SK-N-SH (cell line): ENCODE measurements around the gene RGL1. TPM values are rescaled to one million over a fixed set of nuclear protein-coding genes. Genes with fewer than 3 reads are reported as not detected.

Experiments
- CTCF ChIA-PET: fragments of 300-600, 350-600 bp; formaldehyde crosslinking; extraction: SDS; loops from one replicate; lab custom pipeline; 2021; lab: Yijun Ruan, JAX
- POLR2A ChIA-PET: fragments of 350-600 bp; sonication (Branson Sonifier 250); formaldehyde crosslinking; extraction: SDS; loops from one replicate; lab custom pipeline; 2020; ENCODE audit warnings: antibody characterized with exemption, inconsistent platforms; lab: Yijun Ruan, JAX
- DNase-seq: peaks from one replicate; pipeline ENCODE4 v3.0.0; 2012
- H2AFZ ChIP-seq: fragments of 200-600 bp; sonication (generic); 2 replicates; pipeline ENCODE4 v1.8.1; 2016; ENCODE audit warnings: antibody characterized with exemption, mild to moderate bottlenecking, low read depth
- H3F3A ChIP-seq: fragments of 200-600 bp; sonication (generic); replicated peaks from 2 replicates; pipeline ENCODE3; 2016; ENCODE audit warnings: antibody characterized with exemption, mild to moderate bottlenecking; ENCODE audit not compliant: insufficient read depth
- H3K27ac ChIP-seq, 2 experiments: fragments of 200-500 bp in 1 of 2; fragments of 200-600 bp in 1 of 2; sonication (Bioruptor generic) in 1 of 2; sonication (generic), shearing (Covaris generic) in 1 of 2; 2 replicates each; pipeline versions ENCODE4 v1.5.1 to v1.6.1; 2014 to 2016; ENCODE audit warnings: low read depth in 2 of 2, inconsistent platforms in 1 of 2, low read length in 1 of 2, mild to moderate bottlenecking in 1 of 2, mixed read lengths in 1 of 2
- H3K27me3 ChIP-seq: fragments of 200-600 bp; sonication (generic), shearing (Covaris generic); 2 replicates; pipeline ENCODE4 v1.6.1; 2016; ENCODE audit warnings: mixed run types; ENCODE audit not compliant: insufficient read depth
- H3K36me3 ChIP-seq, 2 experiments: fragments of 200-500 bp in 1 of 2; fragments of 200-600 bp in 1 of 2; sonication (Bioruptor generic) in 1 of 2; sonication (generic) in 1 of 2; replicated peaks in 1 of 2; 2 replicates each; pipeline versions ENCODE3 to v1.5.1; 2014 to 2016; ENCODE audit warnings: low read length in 1 of 2, mild to moderate bottlenecking in 1 of 2; ENCODE audit not compliant: insufficient read depth in 2 of 2, control insufficient read depth in 1 of 2
- H3K4me1 ChIP-seq, 2 experiments: fragments of 200-500 bp in 1 of 2; fragments of 200-600 bp in 1 of 2; sonication (Bioruptor generic) in 1 of 2; sonication (generic), shearing (Covaris generic) in 1 of 2; 2 replicates each; pipeline versions ENCODE4 v1.5.1 to v1.6.1; 2014 to 2016; ENCODE audit warnings: low read depth in 1 of 2, low read length in 1 of 2, mixed run types in 1 of 2; ENCODE audit not compliant: insufficient read depth in 2 of 2, control insufficient read depth in 1 of 2
- H3K4me2 ChIP-seq: fragments of 200-600 bp; sonication (generic), shearing (Covaris generic); 2 replicates; pipeline ENCODE4 v1.6.1; 2017; ENCODE audit warnings: mixed run types
- H3K4me3 ChIP-seq, 2 experiments: fragments of 200-500 bp in 1 of 2; fragments of 200-600 bp in 1 of 2; sonication (Bioruptor generic) in 1 of 2; sonication (generic), shearing (Covaris generic) in 1 of 2; 2 replicates each; pipeline versions ENCODE4 v1.5.1 to v1.8.1; 2014 to 2016; ENCODE audit warnings: low read depth in 2 of 2, inconsistent platforms in 1 of 2, low read length in 1 of 2, mild to moderate bottlenecking in 1 of 2, mixed read lengths in 1 of 2, moderate library complexity in 1 of 2
- H3K79me2 ChIP-seq: fragments of 200-600 bp; sonication (generic); 2 replicates; pipeline ENCODE4 v1.8.1; 2017; ENCODE audit warnings: mild to moderate bottlenecking; ENCODE audit not compliant: insufficient read depth
- H3K9ac ChIP-seq: fragments of 200-600 bp; sonication (generic); 2 replicates; pipeline ENCODE4 v1.6.1; 2017; ENCODE audit warnings: mixed run types
- H3K9me2 ChIP-seq: fragments of 200-600 bp; sonication (generic); 2 replicates; pipeline ENCODE4 v1.6.1; 2017; ENCODE audit warnings: mixed run types
- H3K9me3 ChIP-seq: fragments of 200-600 bp; sonication (generic); 2 replicates; pipeline ENCODE4 v1.6.1; 2017; ENCODE audit warnings: mixed run types, mild to moderate bottlenecking, moderate library complexity
- H4K20me1 ChIP-seq: fragments of 200-600 bp; sonication (generic); 2 replicates; pipeline ENCODE4 v1.6.1; 2017; ENCODE audit warnings: mild to moderate bottlenecking, mixed run types; ENCODE audit not compliant: insufficient read depth
- CTCF ChIP-seq: fragments of 200-600 bp; sonication (generic); IDR thresholded peaks from 2 replicates; pipeline ENCODE4 v1.6.1; 2017; ENCODE audit warnings: antibody characterized with exemption, mild to moderate bottlenecking, moderate library complexity
- ELF1 ChIP-seq: IDR thresholded peaks from 2 replicates; pipeline ENCODE4 v1.4.0; 2012
- FOSL2 ChIP-seq: IDR thresholded peaks from 2 replicates; pipeline ENCODE4 v1.4.0; 2012; ENCODE audit warnings: low read depth, mild to moderate bottlenecking, moderate library complexity, borderline replicate concordance
- FOXJ3 ChIP-seq: sonication (generic); formaldehyde crosslinking; IDR thresholded peaks from 2 replicates; pipeline ENCODE4 v1.5.1; 2020; ENCODE audit warnings: mild to moderate bottlenecking, missing genetic modification reagents
- FOXM1 ChIP-seq: IDR thresholded peaks from 2 replicates; pipeline ENCODE4 v1.4.0; 2012; ENCODE audit warnings: low read depth, mild to moderate bottlenecking
- JUND ChIP-seq: IDR thresholded peaks from 2 replicates; pipeline ENCODE4 v1.4.0; 2012
- NFIC ChIP-seq: IDR thresholded peaks from 2 replicates; pipeline ENCODE4 v1.4.0; 2012; ENCODE audit warnings: borderline replicate concordance
- PBX3 ChIP-seq: IDR thresholded peaks from 2 replicates; pipeline ENCODE4; 2012
- POLR2AphosphoS5 ChIP-seq: IDR thresholded peaks from 2 replicates; pipeline ENCODE4 v1.6.1; 2012; ENCODE audit warnings: low read depth, low read length
- RAD21 ChIP-seq: IDR thresholded peaks from 2 replicates; pipeline ENCODE4 v1.6.1; 2012; ENCODE audit warnings: mild to moderate bottlenecking, low read length
- SMC3 ChIP-seq: IDR thresholded peaks from 2 replicates; pipeline ENCODE4 v1.6.1; 2012; ENCODE audit warnings: low read depth, low read length, improper control_type of control experiment
- TCF12 ChIP-seq: IDR thresholded peaks from 2 replicates; pipeline ENCODE4 v1.4.0; 2012
- USF1 ChIP-seq: IDR thresholded peaks from 2 replicates; pipeline ENCODE4 v1.4.0; 2012; ENCODE audit warnings: low read depth, borderline replicate concordance
- USF2 ChIP-seq: fragments of 150-350 bp; IDR thresholded peaks from 2 replicates; pipeline ENCODE4 v1.6.1; 2017; ENCODE audit warnings: antibody characterized with exemption, low read length, low read depth, borderline replicate concordance
- YY1 ChIP-seq: IDR thresholded peaks from 2 replicates; pipeline ENCODE4 v1.4.0; 2012; ENCODE audit warnings: low read depth, mild to moderate bottlenecking
- WGBS: methylation state at CpG from one replicate; pipeline ENCODE4 v1.1.6; 2017; ENCODE audit warnings: low lambda C conversion rate; 5-methylcytosine and 5-hydroxymethylcytosine counted together
- polyA plus RNA-seq, 3 experiments: library from polyadenylated mRNA; depleted of rRNA; stranded (reverse); fragments of >200 nt; gene quantifications; 2 replicates each; pipeline ENCODE4 v1.2.3, GENCODE V29; 2012

RGL1 gene
- polyA plus RNA-seq, 1 of the 3 experiments (the other 2 are of a cell fraction): 8.3 TPM

- Histone ChIP-seq H3K9ac (no peak overlapping the region), H3K4me2 (no peak overlapping the region), H3K79me2 (no peaks in the 10 kb centered on the region), H3K36me3 (no peaks in the 10 kb centered on the region), H3K4me1 (peaks cover 0 to 7% of the 10 kb centered on the region in 2 experiments; a peak in 2 of 4 replicates), H2AFZ (no peak overlapping the region), H3K9me2 (no peaks in the 10 kb centered on the region), H3K9me3 (no peaks in the 10 kb centered on the region; the same call in 1 of the 2 replicates), H3K4me3 (no peak overlapping the region), H3K27ac (no peak overlapping the region), H3F3A (peaks cover 18% of the 10 kb centered on the region), H3K27me3 (no peaks in the 10 kb centered on the region), H4K20me1 (no peaks in the 10 kb centered on the region)
- WGBS: 100% methylated on average over 3 of the region's 3 CpGs
- DNase-seq: no peak
- POLR2A ChIA-PET: no interaction called here
- CTCF ChIA-PET: no interaction called here
- no peak for TF ChIP-seq USF1
These were observed 149.6 kb downstream of the RGL1 start for GRCh38 chr1:183954496-183954895.

- Histone ChIP-seq H3K9ac (no peak overlapping the region), H2AFZ (peak overlapping the region; percentile 70), H3K27ac (peak overlapping the region; percentile 57 to 71), H3K9me3 (no peaks in the 10 kb centered on the region), H3F3A (peaks cover 18% of the 10 kb centered on the region), H3K79me2 (no peaks in the 10 kb centered on the region), H3K9me2 (no peaks in the 10 kb centered on the region), H3K36me3 (no peaks in the 10 kb centered on the region), H3K4me1 (peaks cover 0 to 7% of the 10 kb centered on the region in 2 experiments; a peak in 2 of 4 replicates), H3K4me2 (0 out of 2 replicates have a peak overlapping the region, but pooled peaks have one; percentile 8), H3K4me3 (no peak overlapping the region), H4K20me1 (no peaks in the 10 kb centered on the region), H3K27me3 (no peaks in the 10 kb centered on the region)
- CTCF ChIA-PET: interaction anchor here (0.7 kb wide), 1 partner anchor 13 kb away, joined by 3 read pairs; no protein-coding TSS in a partner anchor
- POLR2A ChIA-PET: no interaction called here
- peak; percentile 84 for TF ChIP-seq FOSL2
- TF ChIP-seq TCF12: peak; percentile 59
- peak; percentile 16; the same call in 1 of the 2 replicates for TF ChIP-seq SMC3
- TF ChIP-seq YY1: no peak
- peak; percentile 77 for TF ChIP-seq PBX3
- 0 out of 2 replicates have a peak, but pooled peaks have one; percentile 11 for TF ChIP-seq NFIC
- no peak for TF ChIP-seq FOXM1
- no peak for TF ChIP-seq FOXJ3 (CRISPR knock-in tag)
- peak; percentile 66; the same call in 1 of the 2 replicates for TF ChIP-seq ELF1
- peak; percentile 80 for TF ChIP-seq JUND
- TF ChIP-seq RAD21: peak; percentile 24; the same call in 1 of the 2 replicates
- TF ChIP-seq USF2: no peak
- TF ChIP-seq POLR2AphosphoS5: peak; percentile 18; the same call in 1 of the 2 replicates
- peak; percentile 48 for TF ChIP-seq CTCF
- WGBS: 59% methylated on average over 2 of the region's 2 CpGs
- no peak for DNase-seq
These were observed 151.8 kb downstream of the RGL1 start for GRCh38 chr1:183956559-183957188.
